Breast epithelium (tissue), 4 donors: ENCODE data around the gene CHCHD4. TPM values are rescaled to one million over a fixed set of nuclear protein-coding genes. Genes with fewer than 3 reads are reported as not detected.

Experiments used
- DNase-seq, 2 donors: peaks; one replicate each; pipeline ENCODE4 v3.0.0-alpha.2; 2019; ENCODE audit warnings: low spot score in 2 of 2
- H3K27ac ChIP-seq, 2 donors: fragments of 200-600 bp; sonication (generic) in 1 of 2; one replicate each; pipeline ENCODE4 v1.5.1; 2016 to 2019; ENCODE audit warnings: mild to moderate bottlenecking in 1 of 2
- H3K27me3 ChIP-seq, 2 donors: fragments of 200-600 bp; sonication (generic) in 1 of 2; one replicate each; pipeline versions ENCODE4 v1.5.1 to v1.6.0; 2017 to 2019; ENCODE audit warnings: control low read depth in 1 of 2, mild to moderate bottlenecking in 1 of 2
- H3K36me3 ChIP-seq: fragments of 200-600 bp; one replicate; pipeline ENCODE4 v1.5.1; 2019
- H3K4me1 ChIP-seq, 2 donors: fragments of 200-600 bp; sonication (generic); one replicate each; pipeline ENCODE4 v1.5.1; 2016 to 2019; ENCODE audit warnings: control low read depth in 1 of 2
- H3K4me3 ChIP-seq, 3 donors: fragments of 200-600 bp; sonication (generic); 1 replicate in 2 of 3; 2 replicates in 1 of 3; pipeline ENCODE4 v1.5.1; 2016 to 2019; ENCODE audit warnings: mild to moderate bottlenecking in 3 of 3, moderate library complexity in 2 of 3
- H3K9me3 ChIP-seq, 2 donors: fragments of 200-600 bp; sonication (generic) in 1 of 2; one replicate each; pipeline ENCODE4 v1.5.1; 2016 to 2019; ENCODE audit warnings: control low read depth in 1 of 2
- POLR2A ChIP-seq: fragments of 450-650 bp; IDR thresholded peaks from one replicate; pipeline ENCODE4 v1.6.1; 2016; ENCODE audit warnings: antibody characterized with exemption, mild to moderate bottlenecking, moderate library complexity
- POLR2AphosphoS5 ChIP-seq, 3 donors: sonication (generic); formaldehyde crosslinking; IDR thresholded peaks; one replicate each; pipeline ENCODE4 v1.6.1; 2017; ENCODE audit warnings: antibody characterized with exemption in 3 of 3
- intact Hi-C: fragments of 100-400 bp; cut with DNase I; formaldehyde crosslinking; loops from one replicate; pipeline ENCODE4 v1.15.1; 2023; ENCODE audit warnings: low total_unique reads
- total RNA-seq, 3 donors: library from RNA; depleted of rRNA; stranded (reverse); fragments of >200 nt; gene quantifications; one replicate each; pipeline ENCODE4 v1.1.0, GENCODE V29; 2016
- TF ChIP-seq, protein P1 (sequence below), 3 donors: fragments of 450-650 bp; IDR thresholded peaks; one replicate each; pipeline ENCODE4 v1.5.1; 2016 to 2017; ENCODE audit warnings: antibody characterized with exemption in 3 of 3, mild to moderate bottlenecking in 3 of 3, moderate library complexity in 3 of 3

The CHCHD4 gene
- total RNA-seq, 3 donors from 2014 or later: 15.1 to 19.9 (median 17.9) TPM

DNA sequence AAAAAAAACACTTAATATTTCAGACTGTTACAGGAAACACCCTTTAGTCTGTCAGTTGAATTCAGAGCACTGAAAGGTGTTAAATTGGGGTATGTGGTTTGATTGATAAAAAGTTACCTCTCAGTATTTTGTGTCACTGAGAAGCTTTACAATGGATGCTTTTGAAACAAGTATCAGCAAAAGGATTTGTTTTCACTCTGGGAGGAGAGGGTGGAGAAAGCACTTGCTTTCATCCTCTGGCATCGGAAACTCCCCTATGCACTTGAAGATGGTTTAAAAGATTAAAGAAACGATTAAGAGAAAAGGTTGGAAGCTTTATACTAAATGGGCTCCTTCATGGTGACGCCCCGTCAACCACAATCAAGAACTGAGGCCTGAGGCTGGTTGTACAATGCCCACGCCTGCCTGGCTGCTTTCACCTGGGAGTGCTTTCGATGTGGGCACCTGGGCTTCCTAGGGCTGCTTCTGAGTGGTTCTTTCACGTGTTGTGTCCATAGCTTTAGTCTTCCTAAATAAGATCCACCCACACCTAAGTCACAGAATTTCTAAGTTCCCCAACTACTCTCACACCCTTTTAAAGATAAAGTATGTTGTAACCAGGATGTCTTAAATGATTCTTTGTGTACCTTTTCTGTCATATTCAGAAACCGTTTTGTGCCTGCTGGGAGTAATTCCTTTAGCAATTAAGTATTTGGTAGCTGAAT lies 18.0 kb upstream of the CHCHD4 start:
- Histone ChIP-seq H3K27ac (peak overlapping the region; percentile 89 to 91), H3K4me3 (no peak overlapping the region), H3K4me1 (peaks cover 19 to 21% of the 10 kb centered on the region in 2 donors), H3K9me3 (no peaks in the 10 kb centered on the region), H3K27me3 (no peaks in the 10 kb centered on the region), H3K36me3 (no peaks in the 10 kb centered on the region)
- peak in 1 of 2 donors; percentile 44 for DNase-seq
- no peak for TF ChIP-seq POLR2A
- TF ChIP-seq, protein P1, sequence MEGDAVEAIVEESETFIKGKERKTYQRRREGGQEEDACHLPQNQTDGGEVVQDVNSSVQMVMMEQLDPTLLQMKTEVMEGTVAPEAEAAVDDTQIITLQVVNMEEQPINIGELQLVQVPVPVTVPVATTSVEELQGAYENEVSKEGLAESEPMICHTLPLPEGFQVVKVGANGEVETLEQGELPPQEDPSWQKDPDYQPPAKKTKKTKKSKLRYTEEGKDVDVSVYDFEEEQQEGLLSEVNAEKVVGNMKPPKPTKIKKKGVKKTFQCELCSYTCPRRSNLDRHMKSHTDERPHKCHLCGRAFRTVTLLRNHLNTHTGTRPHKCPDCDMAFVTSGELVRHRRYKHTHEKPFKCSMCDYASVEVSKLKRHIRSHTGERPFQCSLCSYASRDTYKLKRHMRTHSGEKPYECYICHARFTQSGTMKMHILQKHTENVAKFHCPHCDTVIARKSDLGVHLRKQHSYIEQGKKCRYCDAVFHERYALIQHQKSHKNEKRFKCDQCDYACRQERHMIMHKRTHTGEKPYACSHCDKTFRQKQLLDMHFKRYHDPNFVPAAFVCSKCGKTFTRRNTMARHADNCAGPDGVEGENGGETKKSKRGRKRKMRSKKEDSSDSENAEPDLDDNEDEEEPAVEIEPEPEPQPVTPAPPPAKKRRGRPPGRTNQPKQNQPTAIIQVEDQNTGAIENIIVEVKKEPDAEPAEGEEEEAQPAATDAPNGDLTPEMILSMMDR (IDR thresholded peaks at IDR 0.05): no peak
- no peak for TF ChIP-seq POLR2AphosphoS5 (IDR thresholded peaks at IDR 0.05)
- intact Hi-C loops: no loop called here

DNA sequence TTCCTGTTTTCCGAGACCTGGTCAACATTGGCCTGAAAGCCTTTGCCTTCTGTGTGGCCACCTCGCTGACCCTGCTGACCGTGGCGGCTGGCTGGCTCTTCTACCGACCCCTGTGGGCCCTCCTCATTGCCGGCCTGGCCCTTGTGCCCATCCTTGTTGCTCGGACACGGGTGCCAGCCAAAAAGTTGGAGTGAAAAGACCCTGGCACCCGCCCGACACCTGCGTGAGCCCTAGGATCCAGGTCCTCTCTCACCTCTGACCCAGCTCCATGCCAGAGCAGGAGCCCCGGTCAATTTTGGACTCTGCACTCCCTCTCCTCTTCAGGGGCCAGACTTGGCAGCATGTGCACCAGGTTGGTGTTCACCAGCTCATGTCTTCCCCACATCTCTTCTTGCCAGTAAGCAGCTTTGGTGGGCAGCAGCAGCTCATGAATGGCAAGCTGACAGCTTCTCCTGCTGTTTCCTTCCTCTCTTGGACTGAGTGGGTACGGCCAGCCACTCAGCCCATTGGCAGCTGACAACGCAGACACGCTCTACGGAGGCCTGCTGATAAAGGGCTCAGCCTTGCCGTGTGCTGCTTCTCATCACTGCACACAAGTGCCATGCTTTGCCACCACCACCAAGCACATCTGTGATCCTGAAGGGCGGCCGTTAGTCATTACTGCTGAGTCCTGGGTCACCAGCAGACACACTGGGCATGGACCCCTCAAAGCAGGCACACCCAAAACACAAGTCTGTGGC lies 17.1 kb upstream of the CHCHD4 start:
- no peaks in the 10 kb centered on the region for H3K27me3 ChIP-seq
- H3K4me3 ChIP-seq: no peak overlapping the region
- no peaks in the 10 kb centered on the region for H3K36me3 ChIP-seq
- H3K9me3 ChIP-seq: no peaks in the 10 kb centered on the region
- TF ChIP-seq POLR2A (no peak), POLR2AphosphoS5 (IDR thresholded peaks at IDR 0.05) (no peak)
- TF ChIP-seq, protein P1 (IDR thresholded peaks at IDR 0.05): no peak
- peak overlapping the region; percentile 89 to 91 for H3K27ac ChIP-seq
- H3K4me1 ChIP-seq: peaks cover 19 to 21% of the 10 kb centered on the region in 2 donors
- intact Hi-C loops: no loop called here
- no peak for DNase-seq

DNA sequence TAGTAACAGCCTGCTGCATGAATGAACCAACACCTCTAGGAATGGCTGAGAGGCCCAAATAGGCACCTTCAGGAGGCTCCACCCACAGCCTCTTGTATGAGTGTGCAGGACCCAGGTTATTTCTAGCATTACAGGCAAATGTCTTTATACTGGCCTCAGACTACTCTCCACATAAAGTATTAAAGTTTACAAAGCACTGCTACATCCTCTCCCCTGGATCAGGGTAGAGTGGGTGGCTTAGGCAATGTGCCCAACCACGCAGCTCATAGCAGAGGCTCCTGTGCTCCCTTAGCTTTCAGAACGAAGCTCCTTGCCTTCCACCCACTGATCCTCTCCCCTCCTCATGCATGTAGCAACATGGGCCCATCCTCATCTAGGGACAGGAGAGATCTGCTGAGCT lies 16.5 kb upstream of the CHCHD4 start:
- Histone ChIP-seq H3K36me3 (no peaks in the 10 kb centered on the region), H3K9me3 (no peaks in the 10 kb centered on the region), H3K27ac (peak overlapping the region; percentile 89 to 91), H3K27me3 (no peaks in the 10 kb centered on the region), H3K4me1 (peaks cover 19 to 21% of the 10 kb centered on the region in 2 donors), H3K4me3 (no peak overlapping the region)
- TF ChIP-seq POLR2A (no peak), POLR2AphosphoS5 (IDR thresholded peaks at IDR 0.05) (no peak)
- TF ChIP-seq, protein P1 (IDR thresholded peaks at IDR 0.05): no peak
- intact Hi-C loops: no loop called here
- DNase-seq: no peak

DNA sequence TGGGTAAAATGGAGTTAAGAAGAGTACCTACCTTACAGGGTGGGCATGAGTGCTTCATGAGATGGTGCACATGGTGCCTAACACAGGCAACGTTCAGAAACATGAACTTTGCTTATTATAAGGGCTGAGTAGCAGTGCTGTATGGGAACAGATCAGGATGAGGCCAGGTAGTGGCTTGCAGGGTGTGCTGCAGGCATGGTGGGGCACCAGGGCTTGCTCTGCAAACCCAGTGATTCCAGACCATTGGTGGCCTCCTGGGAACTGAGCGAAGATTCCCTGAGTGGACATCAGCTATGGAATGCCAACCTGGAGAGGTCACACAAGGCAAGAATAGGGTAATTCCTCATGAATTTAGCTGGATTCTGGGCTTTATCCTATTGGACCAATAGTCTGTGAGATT lies 16.0 kb upstream of the CHCHD4 start:
- intact Hi-C loops: no loop called here
- Histone ChIP-seq H3K4me1 (peaks cover 19% of the 10 kb centered on the region in 2 donors), H3K27me3 (no peaks in the 10 kb centered on the region), H3K9me3 (no peaks in the 10 kb centered on the region), H3K36me3 (no peaks in the 10 kb centered on the region), H3K27ac (peak overlapping the region; percentile 41 to 91), H3K4me3 (no peak overlapping the region)
- no peak for DNase-seq
- TF ChIP-seq, protein P1 (IDR thresholded peaks at IDR 0.05): no peak
- TF ChIP-seq POLR2A: no peak
- no peak for TF ChIP-seq POLR2AphosphoS5 (IDR thresholded peaks at IDR 0.05)

DNA sequence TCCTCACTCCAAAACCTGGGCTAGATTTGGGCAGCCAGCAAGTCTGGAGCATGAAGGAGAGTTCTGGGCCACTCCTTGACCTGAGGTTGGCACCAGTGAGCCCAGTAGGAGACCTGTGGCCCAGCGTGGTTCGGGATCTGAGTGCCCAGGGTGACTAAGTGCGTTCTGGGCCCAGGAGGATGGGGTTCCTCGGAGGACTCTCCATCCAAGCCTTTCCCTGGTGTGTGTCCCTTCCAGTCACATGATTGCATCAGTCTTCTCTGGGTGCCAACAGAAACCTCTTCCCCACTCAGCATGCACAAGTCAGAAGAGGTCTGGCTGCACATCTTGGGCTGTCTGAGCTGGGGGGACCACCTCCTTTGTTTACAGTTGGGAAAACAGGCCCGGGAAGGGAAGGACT lies 15.1 kb upstream of the CHCHD4 start:
- H3K27ac ChIP-seq: peak overlapping the region in 1 of 2 donors; percentile 1
- H3K36me3 ChIP-seq: no peaks in the 10 kb centered on the region
- H3K4me1 ChIP-seq: peaks cover 11% of the 10 kb centered on the region in 2 donors
- TF ChIP-seq POLR2A (no peak), POLR2AphosphoS5 (IDR thresholded peaks at IDR 0.05) (no peak)
- TF ChIP-seq, protein P1 (IDR thresholded peaks at IDR 0.05): no peak
- H3K4me3 ChIP-seq: no peak overlapping the region
- no peaks in the 10 kb centered on the region for H3K9me3 ChIP-seq
- intact Hi-C loops: no loop called here
- no peaks in the 10 kb centered on the region for H3K27me3 ChIP-seq
- DNase-seq: no peak
